Measurements from ENCODE around the gene GFER.

Gene GFER

DNA sequence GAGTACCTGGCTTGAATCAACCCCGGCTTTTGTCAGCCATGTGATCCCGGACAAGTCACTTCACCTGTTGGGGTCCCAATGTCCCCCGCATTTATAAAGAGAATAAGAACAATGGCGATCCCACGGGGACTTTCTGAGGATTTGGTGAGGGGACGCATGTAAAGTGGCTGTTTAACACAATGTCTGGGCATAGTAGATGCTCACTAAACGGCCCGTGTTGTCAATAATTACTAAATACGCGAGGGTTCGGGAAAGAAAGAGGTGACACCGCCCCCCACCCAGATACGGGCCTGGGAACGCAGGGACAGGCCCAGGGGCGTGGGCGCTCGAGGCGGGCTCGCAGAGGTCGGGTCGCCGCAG is 7.6 kb downstream of the GFER start:
- no peak for DNase-seq

DNA sequence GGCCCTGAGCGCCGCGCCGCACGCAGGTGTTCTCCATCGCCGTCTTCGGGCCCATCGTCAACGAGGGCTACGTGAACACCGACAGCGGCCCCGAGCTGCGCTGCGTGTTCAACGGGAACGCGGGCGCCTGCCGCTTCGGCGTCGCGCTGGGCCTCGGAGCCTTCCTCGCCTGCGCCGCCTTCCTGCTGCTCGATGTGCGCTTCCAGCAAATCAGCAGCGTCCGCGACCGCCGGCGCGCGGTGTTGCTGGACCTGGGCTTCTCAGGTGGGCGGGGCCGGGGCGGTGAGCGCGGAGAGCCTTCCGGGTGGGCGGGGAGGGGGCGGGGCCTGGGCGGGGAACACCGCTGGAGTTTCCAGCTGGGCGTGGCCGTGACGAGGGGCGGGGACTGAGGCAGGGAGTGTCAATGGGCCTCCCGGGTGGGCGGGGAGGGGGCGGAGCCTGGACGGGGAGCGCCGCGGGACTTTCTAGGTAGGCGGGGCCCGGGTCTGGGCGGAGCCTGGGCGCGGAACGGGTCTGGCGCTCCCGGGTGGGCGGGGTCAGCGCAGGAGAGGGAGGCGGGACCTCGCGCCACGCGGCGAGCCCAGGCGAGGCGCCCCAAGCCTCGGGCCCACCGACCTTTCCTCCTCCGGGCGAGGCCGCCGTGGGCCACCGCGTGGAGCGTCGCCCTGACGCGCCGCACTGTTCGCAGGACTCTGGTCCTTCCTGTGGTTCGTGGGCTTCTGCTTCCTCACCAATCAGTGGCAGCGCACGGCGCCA is 8.1 kb downstream of the GFER start:
- peak; percentile 83 for DNase-seq

DNA sequence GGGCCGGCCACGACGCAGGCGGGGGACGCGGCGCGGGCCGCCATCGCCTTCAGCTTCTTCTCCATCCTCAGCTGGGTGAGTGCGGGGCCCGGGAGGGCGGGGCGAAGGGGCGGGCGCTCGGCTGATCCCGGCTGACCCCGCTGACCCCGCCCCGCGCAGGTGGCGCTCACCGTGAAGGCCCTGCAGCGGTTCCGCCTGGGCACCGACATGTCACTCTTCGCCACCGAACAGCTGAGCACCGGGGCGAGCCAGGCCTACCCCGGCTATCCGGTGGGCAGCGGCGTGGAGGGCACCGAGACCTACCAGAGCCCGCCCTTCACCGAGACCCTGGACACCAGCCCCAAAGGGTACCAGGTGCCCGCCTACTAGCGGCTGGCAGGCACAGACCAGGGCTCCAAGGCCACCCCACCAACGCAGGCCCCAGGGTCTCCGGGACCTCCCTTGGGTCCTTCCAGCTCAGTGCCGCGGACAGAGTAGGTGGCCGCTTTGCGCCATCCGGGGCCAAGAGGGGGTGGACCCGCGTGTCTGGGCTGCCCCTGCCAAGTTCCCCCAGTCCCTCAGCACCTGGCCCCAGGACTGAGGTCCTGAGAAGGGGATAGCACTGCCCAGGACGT is 8.8 kb downstream of the GFER start:
- DNase-seq = no peak

DNA sequence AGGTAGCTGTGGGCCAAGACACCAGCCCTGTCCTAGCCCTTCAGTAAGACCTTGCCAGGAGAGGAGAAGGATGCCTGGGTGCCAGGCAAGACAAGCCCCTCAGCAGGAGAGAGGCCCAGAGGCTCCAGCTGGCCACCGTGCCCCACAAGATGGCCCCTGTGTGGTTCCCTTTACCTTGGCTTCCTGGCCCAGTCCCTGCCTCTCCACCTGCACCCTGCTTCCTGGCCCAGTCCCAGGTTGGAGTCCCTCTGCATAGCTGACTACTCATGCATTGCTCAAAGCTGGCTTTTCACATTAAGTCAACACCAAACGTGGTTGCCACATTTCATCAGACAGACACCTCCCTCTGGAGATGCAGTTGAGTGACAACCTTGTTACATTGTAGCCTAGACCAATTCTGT is 9.7 kb downstream of the GFER start:
- DNase-seq = no peak

DNA sequence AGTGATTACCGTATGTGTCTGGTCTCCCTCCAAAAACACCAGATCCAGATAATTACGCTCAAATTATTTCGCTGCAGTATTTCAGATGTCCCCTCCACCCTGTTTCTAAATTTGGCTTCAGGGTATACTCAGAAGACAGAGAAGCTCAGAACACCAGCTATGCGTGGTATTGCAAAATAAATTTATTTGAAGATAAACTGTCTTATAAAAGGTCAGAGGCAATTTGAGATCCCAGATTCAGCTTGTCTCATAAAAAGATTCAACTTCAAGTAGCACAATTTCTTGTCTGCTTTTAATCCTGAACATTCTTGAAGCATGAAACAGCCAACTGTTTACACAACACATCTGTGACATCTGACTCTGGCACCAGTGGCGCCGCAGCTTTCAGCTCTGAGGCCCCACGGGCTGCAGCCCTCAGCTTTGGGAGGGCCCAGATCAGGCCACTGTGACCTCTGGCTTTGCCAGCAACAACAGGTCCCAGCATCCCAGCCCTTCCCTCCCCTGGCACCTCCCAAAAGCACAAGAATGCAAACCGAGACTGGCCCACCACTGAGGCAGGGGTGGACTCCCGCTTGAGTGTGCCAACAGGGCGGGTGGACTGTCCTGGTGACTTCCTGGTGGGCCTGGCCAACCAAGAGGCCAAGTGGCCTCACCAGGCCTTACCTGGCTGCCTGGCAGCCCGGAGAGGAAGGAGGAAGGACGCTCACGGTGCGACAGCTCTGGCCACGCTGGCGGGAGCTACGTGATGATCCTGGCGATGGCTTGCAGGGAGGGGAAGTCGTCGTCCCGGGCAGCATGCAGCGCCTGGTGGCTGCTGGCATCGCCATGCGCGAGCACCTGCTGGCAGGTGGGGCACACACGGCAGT is 13.7 kb downstream of the GFER start:
- DNase-seq = no peak

DNA sequence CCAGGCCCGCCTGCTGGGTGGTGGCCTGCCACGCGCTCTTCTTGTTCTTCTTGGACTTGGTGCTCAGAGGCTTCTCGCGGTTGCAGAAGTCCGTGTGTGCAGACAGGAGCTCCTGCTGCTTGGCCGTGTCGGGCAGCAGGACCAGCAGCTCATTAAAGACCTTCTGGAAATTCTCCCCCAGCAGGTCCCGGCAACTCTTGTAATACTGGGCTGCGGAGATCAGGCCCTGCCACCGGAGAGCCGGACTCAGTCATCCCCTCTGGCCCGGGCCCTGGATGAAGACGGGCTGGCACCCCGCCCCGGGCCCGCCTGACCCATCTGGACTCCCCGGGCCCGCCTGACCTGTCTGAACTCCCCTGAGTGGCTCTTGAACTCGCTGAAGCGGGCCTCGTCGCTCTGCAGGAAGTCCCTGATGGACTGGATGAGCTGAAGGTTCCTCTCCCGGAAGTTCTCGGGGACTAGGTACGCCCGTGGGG is 14.4 kb downstream of the GFER start:
- DNase-seq = no peak

DNA sequence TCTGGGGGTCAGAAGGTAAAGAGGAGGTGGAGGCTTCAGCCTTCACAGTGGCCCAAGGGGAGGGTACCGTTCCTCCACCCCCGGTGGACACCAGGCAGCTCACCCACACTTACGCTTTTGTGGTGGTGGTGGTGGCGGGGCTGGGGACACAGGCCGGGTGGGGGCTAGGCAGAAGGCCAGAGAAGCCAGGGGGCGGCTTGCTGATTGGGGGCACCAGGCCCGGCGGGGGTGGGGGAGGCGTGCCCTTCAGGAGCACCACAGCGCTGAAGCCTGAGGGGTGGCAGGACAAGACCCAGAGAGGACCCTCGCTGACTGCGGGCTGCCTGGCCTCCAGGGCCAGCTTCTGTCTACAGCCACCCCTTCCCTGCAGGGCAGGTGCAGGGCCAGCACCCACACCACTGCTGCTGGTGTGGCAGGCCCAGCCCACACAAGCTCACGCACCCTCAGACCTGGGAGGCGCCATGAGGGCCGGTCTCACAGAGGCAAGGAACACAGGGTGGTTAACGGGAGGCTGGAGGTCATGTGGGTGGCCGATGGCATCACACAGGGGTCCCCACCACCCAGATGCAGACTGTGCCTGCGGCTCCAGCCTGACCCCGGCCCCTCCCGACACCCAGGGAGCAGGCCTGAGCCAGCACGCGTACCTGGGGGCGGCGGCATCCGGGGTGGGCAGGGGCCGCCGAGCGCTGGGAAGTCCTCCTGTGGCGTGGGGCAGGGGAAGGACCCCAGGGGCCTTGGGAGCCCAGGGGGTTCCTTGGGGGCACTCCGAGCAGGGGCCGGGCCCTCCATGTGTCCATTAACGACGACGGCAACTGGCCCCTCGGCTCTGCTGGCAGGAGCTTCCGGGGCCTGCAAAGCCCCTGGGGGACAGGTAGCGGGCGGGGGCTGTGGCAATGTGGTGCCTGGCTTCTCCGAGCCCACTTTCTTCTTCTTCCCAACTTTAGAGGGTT is 15.1 kb downstream of the GFER start:
- DNase-seq = no peak

DNA sequence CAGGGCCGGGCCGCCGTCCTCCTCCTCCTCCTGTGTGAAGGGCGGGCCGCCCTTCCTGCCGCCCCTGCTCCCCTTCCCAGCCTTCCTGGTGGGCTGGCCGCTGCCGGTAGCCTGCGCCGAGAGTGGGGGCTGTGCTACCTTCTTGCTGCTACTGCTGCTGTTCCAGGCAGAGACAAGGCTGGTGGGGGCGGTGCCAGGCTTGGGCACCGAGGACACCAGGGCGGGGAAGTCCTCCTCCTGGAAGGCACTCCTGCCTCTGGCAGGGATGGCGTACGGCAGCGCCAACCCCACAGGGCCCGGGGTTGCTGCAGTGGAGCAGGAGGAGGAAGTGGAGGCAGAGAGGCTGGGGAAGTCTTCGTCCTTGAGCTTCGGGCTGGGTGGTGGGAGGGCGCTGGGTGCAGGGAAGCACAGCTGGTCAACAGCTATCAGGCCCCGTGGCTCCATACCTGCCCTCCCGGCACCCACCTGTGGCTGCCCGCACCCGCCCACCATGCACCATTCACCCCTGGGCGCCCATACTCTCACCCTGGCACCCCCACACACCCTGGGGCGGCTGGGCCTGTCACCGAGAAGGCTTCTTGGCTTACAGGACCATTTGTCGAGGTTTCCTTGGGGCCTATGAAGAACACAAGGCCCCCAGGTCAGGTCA is 16.0 kb downstream of the GFER start:
- no peak for DNase-seq

DNA sequence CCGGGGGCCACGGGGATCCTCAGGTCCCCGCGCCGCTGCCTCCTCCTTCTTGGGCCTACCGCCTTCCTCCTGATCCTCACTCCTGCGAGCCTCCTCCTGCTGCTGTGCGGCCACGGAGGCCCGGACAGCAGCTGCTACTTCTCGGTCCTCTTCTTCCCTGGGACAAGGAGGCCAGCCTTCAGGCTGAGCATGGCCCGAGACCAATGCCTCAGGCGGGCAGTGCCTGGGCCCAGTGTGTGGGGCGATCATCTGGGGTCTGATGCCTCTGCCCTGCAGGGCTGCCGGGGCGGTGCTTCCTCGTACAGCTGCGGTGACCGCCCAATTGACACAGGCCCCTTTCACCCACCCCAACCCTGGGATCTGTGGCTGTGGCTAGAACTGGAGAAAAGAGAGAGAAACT is 17.0 kb downstream of the GFER start:
- no peak for DNase-seq

DNA sequence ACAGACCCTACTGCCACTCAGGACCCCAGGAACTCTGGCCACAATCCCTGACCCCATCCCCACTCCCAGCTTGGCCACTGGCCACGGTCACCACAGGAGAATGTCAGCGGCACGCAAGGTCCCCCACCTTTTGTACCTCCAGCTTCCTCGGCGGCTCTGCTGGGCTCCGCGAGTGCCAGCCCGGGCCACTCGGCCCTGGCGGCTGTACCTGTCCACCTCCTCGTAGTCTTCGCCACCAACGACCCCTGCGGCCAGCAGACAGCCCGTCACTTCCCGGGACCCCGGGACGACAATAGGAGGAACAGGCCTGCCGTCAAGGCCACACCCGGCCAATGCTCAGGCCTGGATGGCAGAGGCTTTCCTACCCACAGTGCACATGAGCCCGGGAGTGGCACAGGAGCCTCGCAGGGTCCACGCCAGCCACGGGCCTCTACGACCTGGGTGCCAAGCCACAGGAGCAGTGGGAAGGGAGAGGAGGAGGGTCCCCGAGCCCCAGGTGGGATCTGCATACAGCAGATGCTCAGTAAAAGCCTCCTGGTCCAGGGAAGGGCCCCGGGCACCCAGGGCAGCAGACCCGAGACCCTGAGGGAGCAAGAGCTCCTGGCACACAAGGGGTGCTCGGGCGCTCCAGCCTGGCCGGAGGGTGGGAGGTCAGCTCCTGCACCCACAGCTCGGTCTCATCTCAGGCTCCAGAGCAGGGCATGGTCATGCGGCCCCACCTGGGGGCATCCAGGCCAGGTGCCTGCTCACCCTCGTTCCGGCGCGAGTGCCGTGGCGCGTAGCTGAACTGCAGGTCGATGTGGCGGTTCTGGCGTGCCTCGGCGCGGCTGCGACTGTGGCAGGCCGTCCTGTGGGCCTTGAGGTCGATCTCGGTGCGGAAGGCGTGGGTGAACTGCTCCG is 17.7 kb downstream of the GFER start:
- DNase-seq = no peak

DNA sequence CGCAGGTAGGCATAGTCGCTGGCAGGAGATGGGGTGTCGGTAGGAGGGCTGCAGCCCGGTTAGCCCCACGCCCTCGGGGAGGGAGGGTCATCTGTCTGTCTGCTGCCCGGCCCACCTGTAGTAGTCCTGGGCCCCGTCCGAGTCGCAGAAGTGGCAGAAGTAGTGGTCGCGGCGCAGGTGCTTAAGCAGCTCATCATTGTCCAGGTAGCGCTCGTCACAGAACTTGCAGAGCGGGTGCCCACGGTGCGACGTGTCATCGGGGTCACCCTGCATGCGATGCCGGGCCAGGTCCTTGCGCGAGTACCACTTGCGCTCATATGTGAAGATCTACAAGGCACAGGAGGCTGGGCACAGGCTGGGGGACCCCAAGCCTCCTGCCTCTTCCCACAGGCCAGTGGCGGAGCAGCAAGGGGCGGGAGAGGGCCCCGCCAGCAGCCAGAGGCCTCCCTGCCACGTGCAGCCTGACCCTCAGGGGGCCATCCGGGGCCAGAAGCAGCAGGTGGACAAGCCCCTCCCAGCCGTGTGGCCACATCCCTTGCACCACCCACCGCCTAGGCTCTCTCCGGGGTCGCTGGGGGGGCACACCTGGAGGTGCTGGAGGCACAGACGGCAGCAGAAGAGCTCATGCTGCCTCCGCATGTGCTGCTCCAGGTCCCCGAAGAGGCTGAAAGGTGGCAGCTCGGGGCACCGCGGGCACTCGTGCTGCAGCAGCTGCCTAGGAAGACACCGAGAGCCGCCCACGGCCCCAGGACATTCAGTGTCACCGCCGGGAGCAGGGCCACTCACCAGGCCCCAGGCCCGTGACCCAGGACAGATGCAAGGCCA is 18.6 kb downstream of the GFER start:
- DNase-seq = no peak

DNA sequence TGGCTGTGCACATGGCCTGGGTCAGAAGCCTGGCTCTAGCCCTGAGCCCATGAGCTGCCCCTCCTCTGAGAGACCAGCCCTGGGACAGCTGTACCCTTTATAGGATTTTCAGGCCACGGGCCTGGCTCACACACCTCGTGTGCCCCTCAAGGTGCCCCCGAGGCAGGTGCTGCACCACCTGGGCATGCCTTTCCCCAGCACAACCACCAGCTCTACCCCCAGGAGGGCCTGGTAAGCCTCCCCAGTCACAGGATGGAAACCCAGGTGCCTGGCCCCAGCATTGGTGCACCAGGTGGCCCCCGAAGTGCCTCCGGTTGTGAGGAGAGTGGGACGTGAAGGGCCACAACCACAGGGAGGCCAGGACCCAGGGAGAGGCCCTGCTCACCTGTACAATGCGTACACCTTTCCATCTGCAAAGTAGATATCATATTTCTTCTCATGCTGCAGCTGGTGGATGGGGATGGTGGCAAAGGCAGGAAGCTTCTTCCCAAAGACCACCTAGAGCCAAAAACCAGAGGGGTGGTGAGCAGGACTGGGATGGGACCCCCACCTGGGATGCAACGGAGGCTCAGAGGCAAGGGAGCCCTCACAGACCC is 19.3 kb downstream of the GFER start:
- DNase-seq = no peak

DNA sequence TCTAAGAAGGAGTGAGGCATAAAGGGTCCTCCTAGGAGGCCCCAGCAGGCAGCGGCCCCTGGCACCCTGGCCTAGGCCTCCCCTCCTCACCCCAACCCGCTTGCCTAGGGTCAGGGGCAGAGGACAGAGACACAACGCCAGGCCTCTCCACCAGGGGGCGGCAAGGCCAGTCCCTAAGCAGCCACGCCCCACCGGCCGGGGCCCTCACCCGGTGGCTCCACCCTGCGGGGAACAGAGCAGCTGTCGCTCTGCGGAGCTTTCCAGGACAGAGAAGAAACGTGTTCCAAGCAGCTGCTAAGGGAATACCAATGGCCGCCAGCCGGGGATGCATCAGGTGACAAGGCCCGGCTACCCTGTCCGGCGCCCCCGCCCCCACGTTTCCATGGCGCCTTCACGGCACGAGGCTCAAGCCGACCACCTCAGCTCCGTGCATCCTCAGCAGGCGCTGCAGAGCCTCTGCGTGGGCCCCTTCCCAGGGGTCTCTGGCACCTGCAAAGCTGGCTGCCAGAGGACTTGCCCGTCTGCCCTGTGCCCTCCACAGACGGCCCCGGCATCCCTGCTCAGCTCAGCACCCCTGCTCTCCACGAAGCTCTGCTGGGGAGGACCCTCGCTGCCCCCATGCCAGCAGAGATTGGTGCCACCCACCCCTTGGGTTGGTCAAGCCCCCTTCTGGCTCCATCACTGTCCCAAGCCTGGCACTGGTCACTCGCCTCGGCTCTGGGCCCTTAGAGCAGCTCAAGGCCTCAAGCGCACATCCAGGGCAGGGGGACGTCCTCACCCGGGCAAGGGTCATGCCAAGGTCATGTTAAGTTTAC is 20.0 kb downstream of the GFER start:
- peak; percentile 59 for DNase-seq

DNA sequence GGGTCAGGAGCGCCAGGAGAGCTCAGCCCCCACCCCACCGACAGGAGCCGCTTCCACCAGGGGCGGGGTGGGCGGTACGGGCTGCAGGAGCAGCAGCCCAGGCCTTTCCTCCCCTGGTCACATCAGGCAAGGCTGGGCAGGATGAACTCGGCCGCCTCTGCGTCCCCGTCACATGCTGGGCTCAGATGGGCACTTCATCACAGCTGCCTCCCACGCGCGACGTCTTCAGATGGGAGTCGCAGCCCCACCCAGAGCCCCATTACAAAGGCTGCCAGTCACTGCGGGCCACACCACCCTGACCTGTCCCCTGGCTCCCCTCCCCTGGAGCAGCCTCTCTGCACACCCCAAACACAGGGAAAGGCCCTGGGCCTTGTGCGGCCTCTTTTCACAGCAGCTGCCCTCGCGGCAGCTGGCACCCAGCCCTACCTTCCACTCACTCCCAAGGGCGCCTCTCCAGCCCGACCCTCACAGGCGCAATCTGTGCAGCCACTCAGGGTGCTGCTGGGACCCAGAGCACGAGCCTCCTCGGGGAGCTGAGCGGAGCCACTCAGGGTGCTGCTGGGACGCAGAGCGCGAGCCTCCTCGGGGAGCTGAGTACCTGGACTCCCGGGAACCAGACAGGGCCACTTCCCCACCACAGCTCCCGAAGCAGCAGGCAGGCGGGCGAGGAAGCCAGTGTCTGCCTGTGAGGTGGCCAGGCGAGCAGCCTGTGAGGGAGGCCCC is 21.0 kb downstream of the GFER start:
- no peak for DNase-seq

DNA sequence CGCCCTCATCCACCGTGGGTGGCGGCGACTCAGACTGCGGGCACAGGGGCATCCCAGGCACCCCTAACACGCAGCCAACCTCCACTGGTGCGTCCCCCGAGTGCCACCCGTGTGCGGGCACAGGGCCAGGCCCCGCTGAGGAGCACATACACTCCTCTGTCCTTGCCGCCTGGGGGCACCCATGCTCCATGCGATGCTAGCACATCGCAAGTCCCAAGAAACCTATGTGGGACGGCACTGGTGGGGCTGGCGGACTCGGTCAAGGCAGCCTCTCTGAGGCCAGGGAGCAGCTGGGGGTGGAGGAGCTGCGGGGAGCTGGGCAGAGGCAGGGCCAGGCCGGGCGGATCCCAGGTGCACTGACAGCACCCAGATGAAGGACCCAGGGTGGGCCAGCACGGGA is 21.7 kb downstream of the GFER start:
- no peak for DNase-seq

DNA sequence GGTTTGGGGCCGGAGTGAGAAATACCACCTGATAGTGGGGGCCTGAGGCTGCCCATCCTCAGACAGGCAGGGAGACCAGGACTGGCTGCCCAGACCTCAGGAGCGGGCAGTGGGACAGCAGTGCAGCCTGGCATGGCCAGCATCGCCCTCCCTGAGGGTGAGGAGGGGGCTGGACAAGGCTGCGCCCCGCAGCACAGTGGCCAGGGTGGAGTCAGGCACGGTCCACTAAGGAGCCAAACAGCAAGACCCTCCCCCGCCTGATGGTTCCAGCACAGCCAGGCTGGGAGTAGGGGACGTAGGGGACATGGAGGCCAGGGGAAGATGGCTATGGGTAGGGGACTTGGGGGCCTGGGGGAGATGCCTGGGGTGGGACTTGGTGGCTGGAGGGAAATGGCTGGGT is 22.3 kb downstream of the GFER start:
- DNase-seq = no peak

DNA sequence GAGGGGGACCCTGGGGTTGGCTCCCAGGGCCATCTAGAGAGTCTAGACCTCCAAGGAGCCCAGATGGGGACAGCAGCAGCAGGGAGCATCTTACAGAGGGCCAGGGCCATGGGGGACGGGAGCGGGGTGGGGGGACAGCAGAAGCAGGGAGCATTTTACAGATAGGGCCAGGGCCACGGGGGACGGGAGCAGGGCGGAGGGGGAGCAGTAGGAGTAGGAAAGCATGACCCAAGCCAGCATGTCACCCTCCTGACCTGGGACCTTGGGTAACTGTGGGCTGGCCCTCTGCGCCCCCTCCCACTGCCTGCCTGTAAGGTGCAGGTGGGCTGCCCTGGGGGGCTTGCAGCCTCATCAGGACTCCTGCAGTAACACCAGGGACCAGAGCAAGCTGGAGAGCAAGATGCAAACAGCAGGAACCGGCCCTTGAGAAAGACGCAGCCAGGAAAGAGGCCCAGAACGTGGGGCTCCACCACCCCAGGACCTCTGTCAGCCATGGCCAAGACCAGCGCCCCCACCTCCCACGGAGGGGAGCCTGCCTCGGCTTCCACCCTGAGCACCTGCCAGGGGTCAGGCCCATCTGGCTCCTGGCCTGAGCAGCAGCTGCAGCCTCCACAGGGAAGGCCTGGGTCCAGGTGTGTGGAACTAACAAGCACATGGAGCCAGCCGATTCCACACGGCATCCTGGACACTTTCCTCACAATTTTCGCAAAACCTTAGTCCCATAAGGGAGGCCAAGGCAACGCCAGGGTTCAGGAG is 23.3 kb downstream of the GFER start:
- DNase-seq = no peak

Measured in GF-D8 (cell line).